Measurements from ENCODE around the gene GPR39.

DNA sequence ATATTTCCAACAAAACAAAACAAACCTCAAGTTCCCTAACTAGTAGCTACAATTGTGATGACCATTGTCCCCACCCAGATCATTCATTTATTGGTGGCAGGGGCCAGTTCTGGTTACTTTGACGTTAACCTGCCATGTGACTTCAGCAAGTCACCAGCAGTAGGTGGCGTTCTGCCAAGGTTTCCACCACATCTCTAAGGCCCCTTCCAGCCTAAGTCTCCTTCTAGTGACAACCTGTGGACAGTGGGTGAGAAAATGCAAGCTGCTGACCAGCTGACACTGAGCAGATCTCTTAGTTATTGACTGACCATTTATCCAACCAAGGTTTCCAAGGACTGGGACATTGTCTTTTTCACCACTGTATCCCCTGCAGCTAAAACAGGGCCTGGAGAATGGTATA, 98.4 kb downstream of the GPR39 start:
- no peak for TF ChIP-seq CTCF (IDR thresholded peaks at IDR 0.05)
- no peak for TF ChIP-seq POLR2A (IDR thresholded peaks at IDR 0.05)

Measured in upper lobe of left lung (tissue), 4 donors.